Body of pancreas (tissue), 4 donors: ENCODE measurements around the gene CPNE7.

Experiments used
- POLR2A ChIP-seq, 3 donors: fragments of 450-650 bp; IDR thresholded peaks; one replicate each; pipeline ENCODE4 v1.6.1; 2016; ENCODE audit warnings: antibody characterized with exemption in 3 of 3, mild to moderate bottlenecking in 2 of 3
- TF ChIP-seq, protein P1 (sequence below), 7 experiments: fragments of 450-650 bp in 4 of 7; fragments of 200-600 bp in 3 of 7; sonication (generic) in 3 of 7; IDR thresholded peaks; one replicate each; pipeline ENCODE4 v1.5.1; 2016 to 2019; ENCODE audit warnings: antibody characterized with exemption in 7 of 7

GRCh38 chr16:89529097-89529496, 46.5 kb upstream of the CPNE7 start:
- TF ChIP-seq, protein P1, sequence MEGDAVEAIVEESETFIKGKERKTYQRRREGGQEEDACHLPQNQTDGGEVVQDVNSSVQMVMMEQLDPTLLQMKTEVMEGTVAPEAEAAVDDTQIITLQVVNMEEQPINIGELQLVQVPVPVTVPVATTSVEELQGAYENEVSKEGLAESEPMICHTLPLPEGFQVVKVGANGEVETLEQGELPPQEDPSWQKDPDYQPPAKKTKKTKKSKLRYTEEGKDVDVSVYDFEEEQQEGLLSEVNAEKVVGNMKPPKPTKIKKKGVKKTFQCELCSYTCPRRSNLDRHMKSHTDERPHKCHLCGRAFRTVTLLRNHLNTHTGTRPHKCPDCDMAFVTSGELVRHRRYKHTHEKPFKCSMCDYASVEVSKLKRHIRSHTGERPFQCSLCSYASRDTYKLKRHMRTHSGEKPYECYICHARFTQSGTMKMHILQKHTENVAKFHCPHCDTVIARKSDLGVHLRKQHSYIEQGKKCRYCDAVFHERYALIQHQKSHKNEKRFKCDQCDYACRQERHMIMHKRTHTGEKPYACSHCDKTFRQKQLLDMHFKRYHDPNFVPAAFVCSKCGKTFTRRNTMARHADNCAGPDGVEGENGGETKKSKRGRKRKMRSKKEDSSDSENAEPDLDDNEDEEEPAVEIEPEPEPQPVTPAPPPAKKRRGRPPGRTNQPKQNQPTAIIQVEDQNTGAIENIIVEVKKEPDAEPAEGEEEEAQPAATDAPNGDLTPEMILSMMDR (IDR thresholded peaks at IDR 0.05) = no peak
- TF ChIP-seq POLR2A (IDR thresholded peaks at IDR 0.05) = no peak
